HepG2 (cell line): ENCODE results near the gene IGHMBP2. TPM values are rescaled to one million over a fixed set of nuclear protein-coding genes. Genes with fewer than 3 reads are reported as not detected.

ENCODE experiments used
- ATAC-seq: fragments of 200-7000 bp; cut with Tn5 transposase; 3 replicates; pipeline ENCODE4 v1.9.1; 2020; ENCODE audit warnings: mild to moderate bottlenecking, moderate library complexity
- BruUV-seq: library from RNA; stranded (reverse); fragments of 400-500 nt; replicated peaks from 2 replicates; lab custom pipeline; 2021; lab: Mats Ljungman, UMichigan
- CTCF ChIA-PET: fragments of 300-600 bp; formaldehyde crosslinking; extraction: SDS; loops from one replicate; lab custom pipeline; 2021; ENCODE audit warnings: low total read pairs, inconsistent platforms, low intra/inter-chr PET ratio; lab: Yijun Ruan, JAX
- POLR2A ChIA-PET: fragments of 350-600 bp; sonication (Branson Sonifier 250); formaldehyde crosslinking; loops from one replicate; lab custom pipeline; 2020; ENCODE audit warnings: antibody characterized with exemption, inconsistent platforms; lab: Yijun Ruan, JAX
- DNase-seq: peaks from one replicate; pipeline ENCODE4 v3.0.0-alpha.2; 2015; ENCODE audit warnings: low spot score
- FAIRE-seq: peaks from 3 replicates; lab custom pipeline; 2011; peaks lifted over from hg19 to GRCh38; lab: Jason Lieb, UNC
- H2AFZ ChIP-seq: one replicate; pipeline ENCODE4 v1.6.1; 2011; ENCODE audit warnings: low read length, inconsistent platforms
- H3K27ac ChIP-seq: fragments of 300-600 bp; 3 replicates; pipeline ENCODE4 v1.8.0; 2011; ENCODE audit warnings: mixed run types, mild to moderate bottlenecking, mixed read lengths, low read length, inconsistent platforms; ENCODE audit not compliant: insufficient read depth; ENCODE audit errors: extremely low read length
- H3K27me3 ChIP-seq, 2 experiments: fragments of 200-600 bp in 1 of 2; 2 replicates in 1 of 2; 3 replicates in 1 of 2; pipeline versions ENCODE4 v1.6.0 to v1.8.0; 2011; ENCODE audit warnings: low read length in 2 of 2, mild to moderate bottlenecking in 2 of 2, moderate library complexity in 2 of 2, inconsistent platforms in 1 of 2; ENCODE audit not compliant: insufficient read depth in 2 of 2, control insufficient read depth in 1 of 2
- H3K36me3 ChIP-seq, 2 experiments: fragments of 200-600 bp in 1 of 2; replicated peaks in 1 of 2; 2 replicates in 1 of 2; 3 replicates in 1 of 2; pipeline versions ENCODE4 v1.5.1 to v1.8.0; 2011; ENCODE audit warnings: low read length in 2 of 2, inconsistent platforms in 1 of 2; ENCODE audit not compliant: insufficient read depth in 2 of 2, control insufficient read depth in 1 of 2
- H3K4me1 ChIP-seq: 2 replicates; pipeline ENCODE4 v1.5.1; 2012; ENCODE audit warnings: low read length, inconsistent platforms; ENCODE audit not compliant: insufficient read depth
- H3K4me2 ChIP-seq: 2 replicates; pipeline ENCODE4 v1.6.0; 2011; ENCODE audit warnings: low read depth, low read length, inconsistent platforms
- H3K4me3 ChIP-seq, 3 experiments: fragments of 200-600 bp in 1 of 3; sonication (generic), shearing (Covaris generic) in 1 of 3; replicated peaks in 1 of 3; 2 replicates each; pipeline ENCODE4 v1.5.1; 2011 to 2016; ENCODE audit warnings: low read length in 3 of 3, inconsistent platforms in 2 of 3, low read depth in 2 of 3, mild to moderate bottlenecking in 2 of 3, control low read depth in 1 of 3, mixed read lengths in 1 of 3; ENCODE audit not compliant: insufficient read depth in 1 of 3
- H3K79me2 ChIP-seq: one replicate; pipeline ENCODE4 v1.6.1; 2011; ENCODE audit warnings: low read length, inconsistent platforms; ENCODE audit not compliant: insufficient read depth
- H3K9ac ChIP-seq: 2 replicates; pipeline ENCODE4 v1.6.0; 2011; ENCODE audit warnings: mild to moderate bottlenecking, low read depth, low read length, inconsistent platforms; ENCODE audit not compliant: insufficient read depth
- H3K9me3 ChIP-seq: 2 replicates; pipeline ENCODE4 v1.5.1; 2012; ENCODE audit warnings: mild to moderate bottlenecking, low read length
- H4K20me1 ChIP-seq: 2 replicates; pipeline ENCODE4 v1.6.0; 2011; ENCODE audit warnings: inconsistent platforms, mild to moderate bottlenecking, low read length, moderate library complexity; ENCODE audit not compliant: insufficient read depth
- BHLHE40 ChIP-seq: IDR thresholded peaks from 2 replicates; pipeline ENCODE4 v1.6.1; 2011; ENCODE audit warnings: low read length, improper control_type of control experiment
- EP300 ChIP-seq, 3 experiments: sonication (generic) in 1 of 3; formaldehyde crosslinking in 1 of 3; IDR thresholded peaks; 2 replicates each; pipeline versions ENCODE4 v1.5.1 to v1.6.1; 2011 to 2020; ENCODE audit warnings: low read depth in 2 of 3, low read length in 2 of 3, borderline replicate concordance in 1 of 3, improper control_type of control experiment in 1 of 3, mild to moderate bottlenecking in 1 of 3, missing genetic modification reagents in 1 of 3, moderate library complexity in 1 of 3
- FOXK1 ChIP-seq: sonication (generic); formaldehyde crosslinking; IDR thresholded peaks from 2 replicates; pipeline ENCODE4 v1.4.0; 2020; ENCODE audit warnings: low read depth, missing genetic modification reagents, borderline replicate concordance
- HNRNPK ChIP-seq: fragments of 200-400 bp; formaldehyde crosslinking; IDR thresholded peaks from 2 replicates; pipeline ENCODE4 v1.6.1; 2018; ENCODE audit warnings: low read length, low read depth, moderate library complexity, mild to moderate bottlenecking; ENCODE audit not compliant: poor library complexity, severe bottlenecking
- LCORL ChIP-seq, 2 experiments: fragments of 450-650 bp in 1 of 2; sonication (generic) in 1 of 2; formaldehyde crosslinking in 1 of 2; IDR thresholded peaks; 2 replicates each; pipeline versions ENCODE4 v1.5.0 to v1.6.1; 2017 to 2020; ENCODE audit warnings: antibody characterized with exemption in 1 of 2, missing genetic modification reagents in 1 of 2
- MAFG ChIP-seq: sonication (generic); formaldehyde crosslinking; IDR thresholded peaks from 2 replicates; pipeline ENCODE4 v1.5.1; 2020; ENCODE audit warnings: mild to moderate bottlenecking, missing genetic modification reagents
- MBD4 ChIP-seq: IDR thresholded peaks from 2 replicates; pipeline ENCODE4 v1.6.1; 2012; ENCODE audit warnings: low read length, inconsistent platforms, borderline replicate concordance
- MYNN ChIP-seq: sonication (generic); formaldehyde crosslinking; IDR thresholded peaks from 2 replicates; pipeline ENCODE4 v1.4.0; 2020; ENCODE audit warnings: mild to moderate bottlenecking, low read depth, missing genetic modification reagents
- PITX1 ChIP-seq: sonication (generic); formaldehyde crosslinking; IDR thresholded peaks from 2 replicates; pipeline ENCODE4 v1.5.1; 2020; ENCODE audit warnings: mild to moderate bottlenecking, missing genetic modification reagents
- RNF2 ChIP-seq: fragments of 450-650 bp; conservative IDR thresholded peaks from 2 replicates; pipeline ENCODE4 v1.6.1; 2016; ENCODE audit warnings: low read depth
- SCMH1 ChIP-seq: sonication (generic); formaldehyde crosslinking; IDR thresholded peaks from 2 replicates; pipeline ENCODE4 v1.9.0; 2021; ENCODE audit warnings: missing genetic modification reagents, mild to moderate bottlenecking, borderline replicate concordance
- ZBTB21 ChIP-seq: sonication (generic); formaldehyde crosslinking; IDR thresholded peaks from 2 replicates; pipeline ENCODE4 v1.4.0; 2020; ENCODE audit warnings: missing genetic modification reagents
- ZBTB44 ChIP-seq: sonication (generic); formaldehyde crosslinking; IDR thresholded peaks from 2 replicates; pipeline ENCODE4 v1.4.0; 2020; ENCODE audit warnings: missing genetic modification reagents
- ZNF674 ChIP-seq: sonication (generic); formaldehyde crosslinking; IDR thresholded peaks from 2 replicates; pipeline ENCODE4 v1.5.0; 2020; ENCODE audit warnings: low read depth, mild to moderate bottlenecking, missing genetic modification reagents
- ZNF777 ChIP-seq: sonication (generic); formaldehyde crosslinking; IDR thresholded peaks from 2 replicates; pipeline ENCODE4 v1.4.0; 2020; ENCODE audit warnings: missing genetic modification reagents
- WGBS: methylation state at CpG from one replicate; pipeline ENCODE4 v1.1.6; 2017; ENCODE audit warnings: low lambda C conversion rate; 5-methylcytosine and 5-hydroxymethylcytosine counted together
- in situ Hi-C: cut with HindIII; loops from 2 replicates; pipeline ENCODE4 v1.10.0; 2017; ENCODE audit warnings: low pct_unique_long_range_greater_than_20kb; ENCODE audit not compliant: extremely low pct_ligation_motif_present
- intact Hi-C: fragments of 100-400 bp; cut with micrococcal nuclease; formaldehyde crosslinking; loops from one replicate; pipeline ENCODE4 v1.10.0; 2022; ENCODE audit not compliant: unreplicated experiment
- polyA plus RNA-seq, 8 experiments: library from polyadenylated mRNA; depleted of rRNA in 3 of 8; stranded (reverse) in 7 of 8; unstranded in 1 of 8; fragments of >200 nt; fragmentation: Illumina TruSeq in 4 of 8; extraction: Trizol in 4 of 8; gene quantifications; 2 replicates each; pipeline versions ENCODE4 v1.2.1 to v1.2.3, GENCODE V29; 2011 to 2016; ENCODE audit warnings: low read depth in 4 of 8, missing spikeins in 1 of 8, mixed read lengths in 1 of 8; ENCODE audit not compliant: insufficient read depth in 1 of 8
- total RNA-seq, 5 experiments: library from RNA; depleted of rRNA; stranded (reverse); fragments of >200 nt; fragmentation: Illumina TruSeq; extraction: Trizol; gene quantifications; 2 replicates each; pipeline ENCODE4 v1.2.3, GENCODE V29; 2016; ENCODE audit warnings: low read depth in 1 of 5
- TF ChIP-seq, protein P1 (sequence below): sonication (generic); formaldehyde crosslinking; IDR thresholded peaks from 2 replicates; pipeline ENCODE4 v1.4.0; 2020; ENCODE audit warnings: missing genetic modification reagents

IGHMBP2 gene
- total and polyA plus RNA-seq, 2 of the 13 experiments (the other 11 are each of a cell fraction or from before 2014, with no cell fraction given): 8.9 to 9.9 TPM

- Histone ChIP-seq H3K4me3 (no peak overlapping the region), H3K36me3 (peaks cover 18 to 48% of the 10 kb centered on the region in 2 experiments; a peak in 4 of 5 replicates), H3K4me2 (no peak overlapping the region), H3K27me3 (peaks cover 0 to 3% of the 10 kb centered on the region in 2 experiments; a peak in 1 of 5 replicates), H3K79me2 (peaks cover 51% of the 10 kb centered on the region), H4K20me1 (no peaks in the 10 kb centered on the region), H3K9me3 (no peaks in the 10 kb centered on the region), H2AFZ (no peak overlapping the region), H3K27ac (no peak overlapping the region), H3K9ac (no peak overlapping the region), H3K4me1 (peaks cover 30% of the 10 kb centered on the region)
- no TSS peak for BruUV-seq
- FAIRE-seq: no peak
- intact Hi-C loops (loop anchor here (5.0 kb wide), 1 partner anchor 186 kb away; no protein-coding TSS in a partner anchor), in situ Hi-C loops (no loop called here)
- no peak for DNase-seq
- ATAC-seq: no peak
- CTCF ChIA-PET: no interaction called here
- 98% methylated on average over 6 of the region's 9 CpGs for WGBS
- POLR2A ChIA-PET: no interaction called here
- TF ChIP-seq MAFG (CRISPR knock-in tag) (no peak), BHLHE40 (no peak), LCORL (IDR thresholded peaks at IDR 0.05) (no peak), LCORL (CRISPR knock-in tag; IDR thresholded peaks at IDR 0.05) (no peak), PITX1 (CRISPR knock-in tag) (no peak), ZNF777 (CRISPR knock-in tag) (no peak), MBD4 (no peak), ZBTB44 (CRISPR knock-in tag) (no peak), FOXK1 (CRISPR knock-in tag) (no peak), EP300 (IDR thresholded peaks at IDR 0.05; ENCODE audit: low read depth in 2 of 2, low read length in 2 of 2) (no peak), EP300 (CRISPR knock-in tag; IDR thresholded peaks at IDR 0.05; ENCODE audit: borderline replicate concordance) (no peak), ZNF674 (CRISPR knock-in tag) (no peak), SCMH1 (no peak), ZBTB21 (CRISPR knock-in tag) (no peak), HNRNPK (no peak), RNF2 (no peak), MYNN (CRISPR knock-in tag) (no peak)
- TF ChIP-seq, protein P1, sequence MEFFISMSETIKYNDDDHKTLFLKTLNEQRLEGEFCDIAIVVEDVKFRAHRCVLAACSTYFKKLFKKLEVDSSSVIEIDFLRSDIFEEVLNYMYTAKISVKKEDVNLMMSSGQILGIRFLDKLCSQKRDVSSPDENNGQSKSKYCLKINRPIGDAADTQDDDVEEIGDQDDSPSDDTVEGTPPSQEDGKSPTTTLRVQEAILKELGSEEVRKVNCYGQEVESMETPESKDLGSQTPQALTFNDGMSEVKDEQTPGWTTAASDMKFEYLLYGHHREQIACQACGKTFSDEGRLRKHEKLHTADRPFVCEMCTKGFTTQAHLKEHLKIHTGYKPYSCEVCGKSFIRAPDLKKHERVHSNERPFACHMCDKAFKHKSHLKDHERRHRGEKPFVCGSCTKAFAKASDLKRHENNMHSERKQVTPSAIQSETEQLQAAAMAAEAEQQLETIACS (CRISPR knock-in tag): no peak
Measured at GRCh38 chr11:68900835-68901381, 2.8 kb upstream of the IGHMBP2 start.
